Right atrium auricular region (tissue), 2 donors: ENCODE results near the gene LRRC26. TPM values are rescaled to one million over a fixed set of nuclear protein-coding genes. Genes with fewer than 3 reads are reported as not detected.

Experiments used
- DNase-seq: peaks from one replicate; pipeline ENCODE4 v3.0.0-alpha.2; 2019; ENCODE audit warnings: low spot score
- H3K27ac ChIP-seq, 2 donors: fragments of 200-600 bp; sonication (generic); 1 replicate in 1 of 2; 2 replicates in 1 of 2; pipeline ENCODE4 v1.5.1; 2016 to 2019
- H3K27me3 ChIP-seq, 2 donors: fragments of 200-600 bp; sonication (generic); one replicate each; pipeline versions ENCODE4 v1.5.1 to v1.6.0; 2017 to 2019
- H3K36me3 ChIP-seq: fragments of 200-600 bp; sonication (generic); one replicate; pipeline ENCODE4 v1.5.1; 2016
- H3K4me1 ChIP-seq, 2 donors: fragments of 200-600 bp; sonication (generic); one replicate each; pipeline versions ENCODE4 v1.5.1 to v1.6.0; 2017 to 2019
- H3K4me3 ChIP-seq, 2 donors: fragments of 200-600 bp; sonication (generic); 1 replicate in 1 of 2; 2 replicates in 1 of 2; pipeline ENCODE4 v1.5.1; 2017 to 2019; ENCODE audit warnings: mild to moderate bottlenecking in 1 of 2, moderate library complexity in 1 of 2
- H3K9me3 ChIP-seq, 2 donors: fragments of 200-600 bp; sonication (generic); one replicate each; pipeline ENCODE4 v1.5.1; 2019
- CTCF ChIP-seq, 2 donors: fragments of 200-600 bp; sonication (generic); IDR thresholded peaks; one replicate each; pipeline ENCODE4 v1.5.1; 2019; ENCODE audit warnings: antibody characterized with exemption in 2 of 2
- total RNA-seq, 2 donors: library from RNA; depleted of rRNA; stranded (reverse); fragments of >200 nt; gene quantifications; one replicate each; pipeline ENCODE4 v1.1.0, GENCODE V29; 2016

LRRC26 gene
- total RNA-seq, 2 donors from 2014 or later: not detected

GRCh38 chr9:137146527-137146918, 23.3 kb downstream of the LRRC26 start:
- Histone ChIP-seq H3K27me3 (peaks cover 0 to 4% of the 10 kb centered on the region in 2 donors), H3K36me3 (no peaks in the 10 kb centered on the region)
- no peak for DNase-seq

GRCh38 chr9:137145731-137146526, 23.9 kb downstream of the LRRC26 start:
- Histone ChIP-seq H3K4me1 (no peaks in the 10 kb centered on the region), H3K27me3 (peaks cover 0 to 4% of the 10 kb centered on the region in 2 donors), H3K9me3 (no peaks in the 10 kb centered on the region), H3K36me3 (no peaks in the 10 kb centered on the region), H3K27ac (no peak overlapping the region), H3K4me3 (no peak overlapping the region)
- TF ChIP-seq CTCF (IDR thresholded peaks at IDR 0.05): no peak
- DNase-seq: no peak

More at GRCh38 chr9:137146527-137146918, 23.3 kb downstream of the LRRC26 start:
- Histone ChIP-seq H3K9me3 (no peaks in the 10 kb centered on the region), H3K27ac (no peak overlapping the region), H3K4me1 (no peaks in the 10 kb centered on the region), H3K4me3 (no peak overlapping the region)
- TF ChIP-seq CTCF (IDR thresholded peaks at IDR 0.05): no peak

GRCh38 chr9:137143459-137143858, 26.4 kb downstream of the LRRC26 start:
- Histone ChIP-seq H3K9me3 (no peaks in the 10 kb centered on the region), H3K27ac (no peak overlapping the region), H3K27me3 (peaks cover 0 to 8% of the 10 kb centered on the region in 2 donors), H3K4me3 (no peak overlapping the region), H3K36me3 (no peaks in the 10 kb centered on the region), H3K4me1 (peaks cover 0 to 6% of the 10 kb centered on the region in 2 donors)
- no peak for TF ChIP-seq CTCF (IDR thresholded peaks at IDR 0.05)
- no peak for DNase-seq

GRCh38 chr9:137141976-137142936, 27.6 kb downstream of the LRRC26 start:
- Histone ChIP-seq H3K9me3 (no peaks in the 10 kb centered on the region), H3K36me3 (no peaks in the 10 kb centered on the region), H3K4me1 (peaks cover 0 to 8% of the 10 kb centered on the region in 2 donors), H3K4me3 (no peak overlapping the region), H3K27ac (no peak overlapping the region), H3K27me3 (peaks cover 8 to 16% of the 10 kb centered on the region in 2 donors)
- no peak for DNase-seq
- TF ChIP-seq CTCF (IDR thresholded peaks at IDR 0.05): no peak

GRCh38 chr9:137141050-137141810, 28.6 kb downstream of the LRRC26 start:
- Histone ChIP-seq H3K27ac (no peak overlapping the region), H3K36me3 (no peaks in the 10 kb centered on the region), H3K4me3 (no peak overlapping the region), H3K27me3 (peaks cover 12 to 15% of the 10 kb centered on the region in 2 donors), H3K9me3 (no peaks in the 10 kb centered on the region), H3K4me1 (peaks cover 0 to 8% of the 10 kb centered on the region in 2 donors)
- no peak for DNase-seq
- no peak for TF ChIP-seq CTCF (IDR thresholded peaks at IDR 0.05)
